ENCODE measurements around the gene ABCC10.
"Not testable (repeated sequence)": the region's sequence is repeated elsewhere in the genome, so short reads cannot be mapped to it uniquely, and the experiment has no call there.

The ABCC10 gene

GRCh38 chr6:43420012-43420709 lies 7.2 kb upstream of the ABCC10 start:
- no peak for DNase-seq
- TF ChIP-seq CTCF (IDR thresholded peaks at IDR 0.05), result no peak
- no peak overlapping the region for H3K4me3 Mint-ChIP-seq
- H3K27me3 Mint-ChIP-seq (ENCODE audit: low read depth, poor library complexity), result peaks cover 51% of the 10 kb centered on the region
- peaks cover 36% of the 10 kb centered on the region for H3K9me3 Mint-ChIP-seq
- H3K4me1 Mint-ChIP-seq, result no peaks in the 10 kb centered on the region
- no peak overlapping the region for H3K27ac Mint-ChIP-seq
- no peaks in the 10 kb centered on the region for H3K36me3 Mint-ChIP-seq (ENCODE audit: low read depth)

DNA sequence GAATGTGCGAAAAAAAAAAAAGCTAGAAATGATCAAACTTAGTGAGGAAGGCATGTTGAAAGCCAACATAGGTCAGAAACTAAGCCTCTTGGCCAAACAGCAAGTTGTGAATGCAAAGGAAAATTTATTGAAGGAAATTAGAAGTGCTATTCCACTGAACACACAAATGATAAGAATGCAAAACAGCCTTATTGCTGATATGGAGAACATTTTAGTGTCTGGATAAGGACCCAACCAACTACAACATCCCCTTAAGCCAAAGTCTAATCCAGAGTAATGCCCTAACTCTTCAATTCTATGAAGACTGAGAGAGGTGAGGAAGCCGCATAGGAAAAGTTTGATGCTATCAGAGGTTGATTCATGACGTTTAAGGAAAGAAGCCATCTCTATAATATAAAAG lies 5.5 kb upstream of the ABCC10 start:
- no peak overlapping the region for H3K27ac Mint-ChIP-seq
- no peaks in the 10 kb centered on the region for H3K4me1 Mint-ChIP-seq
- TF ChIP-seq CTCF (IDR thresholded peaks at IDR 0.05), result no peak
- peaks cover 52% of the 10 kb centered on the region for H3K9me3 Mint-ChIP-seq
- DNase-seq, result no peak
- no peaks in the 10 kb centered on the region for H3K36me3 Mint-ChIP-seq (ENCODE audit: low read depth)
- peaks cover 41% of the 10 kb centered on the region for H3K27me3 Mint-ChIP-seq (ENCODE audit: low read depth, poor library complexity)
- no peak overlapping the region for H3K4me3 Mint-ChIP-seq

GRCh38 chr6:43425083-43425482 lies 2.3 kb upstream of the ABCC10 start:
- Mint-ChIP-seq H3K27me3 (ENCODE audit: low read depth, poor library complexity) (peaks cover 12% of the 10 kb centered on the region), H3K4me1 (peaks cover 14% of the 10 kb centered on the region), H3K9me3 (peaks cover 50% of the 10 kb centered on the region)
- H3K27ac Mint-ChIP-seq; H3K4me3 Mint-ChIP-seq; H3K36me3 Mint-ChIP-seq (ENCODE audit: low read depth); DNase-seq: not testable (repeated sequence)

GRCh38 chr6:43426928-43427405 lies 374 bp upstream of the ABCC10 start:
- peak overlapping the region; percentile 81 for H3K27ac Mint-ChIP-seq

DNA sequence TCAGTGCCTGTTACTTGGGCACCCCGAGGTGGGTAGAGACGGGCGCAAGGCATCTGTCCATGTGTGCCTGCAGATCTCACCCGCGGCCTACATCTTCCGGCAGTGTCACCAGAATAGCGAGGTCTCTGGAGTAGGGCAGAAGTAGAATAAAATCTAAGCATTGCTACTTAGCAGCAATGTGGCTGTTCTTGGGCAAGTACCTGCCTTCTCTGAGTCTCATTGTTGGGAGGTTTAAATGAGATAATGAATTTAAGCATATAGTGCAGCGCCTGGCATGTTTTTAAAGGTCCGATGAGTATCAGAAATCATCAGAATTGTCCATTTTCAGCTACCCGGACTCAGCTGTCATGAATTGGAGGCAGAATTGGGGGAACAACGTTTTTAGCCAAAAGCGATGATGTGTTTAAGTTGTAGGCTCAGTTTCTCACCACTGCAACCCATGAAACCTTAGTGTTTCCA lies 800 bp downstream of the ABCC10 start:
- peaks cover 14% of the 10 kb centered on the region for H3K4me1 Mint-ChIP-seq
- peak overlapping the region; percentile 22 for H3K27ac Mint-ChIP-seq
- no peak for DNase-seq
- TF ChIP-seq CTCF (IDR thresholded peaks at IDR 0.05), result no peak
- peaks cover 34% of the 10 kb centered on the region for H3K9me3 Mint-ChIP-seq
- H3K36me3 Mint-ChIP-seq (ENCODE audit: low read depth), result peaks cover 11% of the 10 kb centered on the region
- peak overlapping the region; percentile 93 for H3K4me3 Mint-ChIP-seq
- H3K27me3 Mint-ChIP-seq (ENCODE audit: low read depth, poor library complexity), result peaks cover 3% of the 10 kb centered on the region

More at GRCh38 chr6:43426928-43427405, 374 bp upstream of the ABCC10 start:
- peaks cover 14% of the 10 kb centered on the region for H3K4me1 Mint-ChIP-seq
- H3K36me3 Mint-ChIP-seq (ENCODE audit: low read depth), result peaks cover 8% of the 10 kb centered on the region
- H3K27me3 Mint-ChIP-seq (ENCODE audit: low read depth, poor library complexity), result peaks cover 8% of the 10 kb centered on the region
- no peak for DNase-seq
- no peak for TF ChIP-seq CTCF (IDR thresholded peaks at IDR 0.05)
- H3K4me3 Mint-ChIP-seq, result peak overlapping the region; percentile 93
- peaks cover 45% of the 10 kb centered on the region for H3K9me3 Mint-ChIP-seq

- Mint-ChIP-seq H3K4me3 (peak overlapping the region; percentile 93), H3K4me1 (peaks cover 14% of the 10 kb centered on the region), H3K36me3 (ENCODE audit: low read depth) (peaks cover 11% of the 10 kb centered on the region), H3K9me3 (peaks cover 32% of the 10 kb centered on the region), H3K27me3 (ENCODE audit: low read depth, poor library complexity) (peaks cover 3% of the 10 kb centered on the region), H3K27ac (no peak overlapping the region)
- no peak for DNase-seq
- TF ChIP-seq CTCF (IDR thresholded peaks at IDR 0.05), result no peak
Observed at GRCh38 chr6:43428874-43429273, 1.5 kb downstream of the ABCC10 start.
